RWPE1 (cell line): ENCODE measurements around the gene CFAP410.

Experiments
- CTCF ChIA-PET: fragments of 350-600 bp; sonication (Branson Sonifier 250); formaldehyde crosslinking; extraction: SDS; loops from one replicate; lab custom pipeline; 2021; lab: Yijun Ruan, JAX
- POLR2A ChIA-PET: fragments of 400-600 bp; formaldehyde crosslinking; extraction: SDS; loops from one replicate; lab custom pipeline; 2020; ENCODE audit warnings: antibody characterized with exemption; ENCODE audit not compliant: low non-redundant PET; lab: Yijun Ruan, JAX
- DNase-seq: peaks from one replicate; pipeline ENCODE4 v3.0.0; 2012; ENCODE audit warnings: low spot score
- H3K27ac ChIP-seq: fragments of 450-650 bp; 2 replicates; pipeline ENCODE4 v1.5.1; 2017
- CTCF ChIP-seq: fragments of 450-650 bp; conservative IDR thresholded peaks from 2 replicates; pipeline ENCODE4 v1.5.1; 2017; ENCODE audit warnings: low read depth, mild to moderate bottlenecking

The CFAP410 gene

GRCh38 chr21:44352253-44352860, 13.2 kb upstream of the CFAP410 start:
- TF ChIP-seq CTCF, result no peak
- ChIA-PET POLR2A (no interaction called here), CTCF (no interaction called here)
- H3K27ac ChIP-seq, result no peak overlapping the region
- DNase-seq, result no peak

GRCh38 chr21:44351535-44352252, 12.5 kb upstream of the CFAP410 start:
- no peak for TF ChIP-seq CTCF
- POLR2A ChIA-PET, result no interaction called here
- DNase-seq, result no peak
- no peak overlapping the region for H3K27ac ChIP-seq
- CTCF ChIA-PET, result no interaction called here

- TF ChIP-seq CTCF, result no peak
- ChIA-PET POLR2A (no interaction called here), CTCF (no interaction called here)
- DNase-seq, result no peak
- no peak overlapping the region for H3K27ac ChIP-seq
Measured at GRCh38 chr21:44350773-44351481, 11.7 kb upstream of the CFAP410 start.

GRCh38 chr21:44349847-44350772, 10.9 kb upstream of the CFAP410 start:
- ChIA-PET POLR2A (no interaction called here), CTCF (interaction anchor here (0.6 kb wide), 1 partner anchor 120 kb away, joined by 3 read pairs; no protein-coding TSS in a partner anchor)
- no peak for TF ChIP-seq CTCF
- no peak overlapping the region for H3K27ac ChIP-seq
- DNase-seq, result no peak

GRCh38 chr21:44349416-44349846, 10.2 kb upstream of the CFAP410 start:
- TF ChIP-seq CTCF, result no peak
- POLR2A ChIA-PET, result no interaction called here
- DNase-seq, result no peak
- CTCF ChIA-PET, result interaction anchor here (0.6 kb wide), 1 partner anchor 120 kb away, joined by 3 read pairs; no protein-coding TSS in a partner anchor
- no peak overlapping the region for H3K27ac ChIP-seq
